WTC11 (cell line): ENCODE data around the gene ASPN. TPM values are rescaled to one million over a fixed set of nuclear protein-coding genes. Genes with fewer than 3 reads are reported as not detected.
"Not testable (repeated sequence)": the region's sequence is repeated elsewhere in the genome, so short reads cannot be mapped to it uniquely, and the experiment has no call there.

Experiments used
- ATAC-seq: fragments of 200-7000 bp; cut with Tn5 transposase; 2 replicates; pipeline ENCODE4 v1.10.0; 2021; ENCODE audit warnings: mild to moderate bottlenecking, moderate library complexity
- CTCF ChIA-PET: fragments of 300-600 bp; sonication (Branson Sonifier 250); formaldehyde crosslinking; loops from one replicate; lab custom pipeline; 2021; ENCODE audit warnings: antibody characterized with exemption; lab: Charles Lee
- POLR2A ChIA-PET: fragments of 350-600 bp; sonication (Branson Sonifier 250); formaldehyde crosslinking; loops from one replicate; lab custom pipeline; 2021; ENCODE audit warnings: antibody characterized with exemption; lab: Charles Lee
- DNase-seq: peaks from one replicate; pipeline ENCODE4 v3.0.0; 2021; ENCODE audit warnings: low spot score
- H3K27ac Mint-ChIP-seq: 2 replicates; pipeline ENCODE4 v1.8.0; 2021; ENCODE audit warnings: mixed read lengths
- H3K27me3 Mint-ChIP-seq: 2 replicates; pipeline ENCODE4 v1.8.0; 2021; ENCODE audit warnings: low read depth, mild to moderate bottlenecking, moderate library complexity, mixed read lengths
- H3K36me3 Mint-ChIP-seq: 2 replicates; pipeline ENCODE4 v1.8.0; 2021; ENCODE audit warnings: mixed read lengths
- H3K4me1 Mint-ChIP-seq: 2 replicates; pipeline ENCODE4 v1.8.0; 2022; ENCODE audit warnings: mixed read lengths
- H3K4me3 Mint-ChIP-seq: 2 replicates; pipeline ENCODE4 v1.8.0; 2021; ENCODE audit warnings: mild to moderate bottlenecking, moderate library complexity, mixed read lengths
- H3K9me3 Mint-ChIP-seq: 2 replicates; pipeline ENCODE4 v1.8.0; 2021; ENCODE audit warnings: mixed read lengths
- AFF4 ChIP-seq: sonication (generic); formaldehyde crosslinking; IDR thresholded peaks from 2 replicates; pipeline ENCODE4 v1.8.1; 2023; ENCODE audit warnings: mild to moderate bottlenecking, missing genetic modification reagents, borderline replicate concordance
- ATF1 ChIP-seq: sonication (generic); formaldehyde crosslinking; IDR thresholded peaks from 2 replicates; pipeline ENCODE4 v1.8.1; 2023; ENCODE audit warnings: mild to moderate bottlenecking, moderate library complexity, missing genetic modification reagents
- CREB1 ChIP-seq: sonication (generic); formaldehyde crosslinking; IDR thresholded peaks from 2 replicates; pipeline ENCODE4 v1.8.0; 2023; ENCODE audit warnings: mild to moderate bottlenecking, missing genetic modification reagents
- ELF4 ChIP-seq: sonication (generic); formaldehyde crosslinking; IDR thresholded peaks from 2 replicates; pipeline ENCODE4 v1.8.1; 2022; ENCODE audit warnings: low read depth, mild to moderate bottlenecking, moderate library complexity, missing genetic modification reagents
- FOXP1 ChIP-seq: sonication (generic); formaldehyde crosslinking; IDR thresholded peaks from 2 replicates; pipeline ENCODE4 v1.8.0; 2022; ENCODE audit warnings: missing genetic modification reagents, mild to moderate bottlenecking, moderate library complexity, borderline replicate concordance
- GABPB1 ChIP-seq: sonication (generic); formaldehyde crosslinking; IDR thresholded peaks from 2 replicates; pipeline ENCODE4 v1.8.1; 2023; ENCODE audit warnings: mild to moderate bottlenecking, missing genetic modification reagents
- HMGA2 ChIP-seq: fragments of 250-450 bp; sonication (Bioruptor Pico); IDR thresholded peaks from 2 replicates; pipeline ENCODE4 v1.4.0; 2021; ENCODE audit warnings: mild to moderate bottlenecking, moderate library complexity
- IRF1 ChIP-seq: sonication (generic); formaldehyde crosslinking; IDR thresholded peaks from 2 replicates; pipeline ENCODE4 v1.8.0; 2023; ENCODE audit warnings: missing genetic modification reagents
- KAT7 ChIP-seq: sonication (generic); formaldehyde crosslinking; IDR thresholded peaks from 2 replicates; pipeline ENCODE4 v1.8.1; 2023; ENCODE audit warnings: missing genetic modification reagents, mild to moderate bottlenecking, borderline replicate concordance
- MAX ChIP-seq: sonication (generic); formaldehyde crosslinking; IDR thresholded peaks from 2 replicates; pipeline ENCODE4 v1.8.0; 2022; ENCODE audit warnings: mild to moderate bottlenecking, missing genetic modification reagents
- MXD4 ChIP-seq: fragments of 250-450 bp; sonication (Bioruptor Pico); IDR thresholded peaks from 2 replicates; pipeline ENCODE4 v1.8.0; 2021; ENCODE audit warnings: mild to moderate bottlenecking, moderate library complexity, borderline replicate concordance
- NR1H2 ChIP-seq: sonication (generic); formaldehyde crosslinking; IDR thresholded peaks from 2 replicates; pipeline ENCODE4 v1.9.0; 2021; ENCODE audit warnings: mild to moderate bottlenecking, moderate library complexity, missing genetic modification reagents
- SMAD3 ChIP-seq: sonication (generic); formaldehyde crosslinking; IDR thresholded peaks from 2 replicates; pipeline ENCODE4 v1.8.0; 2022; ENCODE audit warnings: missing genetic modification reagents, mild to moderate bottlenecking, borderline replicate concordance
- SMAD4 ChIP-seq: sonication (generic); formaldehyde crosslinking; IDR thresholded peaks from 2 replicates; pipeline ENCODE4 v1.8.0; 2022; ENCODE audit warnings: mild to moderate bottlenecking, missing genetic modification reagents
- SOX15 ChIP-seq: fragments of 250-450 bp; sonication (Bioruptor Pico); IDR thresholded peaks from 2 replicates; pipeline ENCODE4 v1.9.0; 2021; ENCODE audit warnings: mild to moderate bottlenecking
- TEAD1 ChIP-seq: sonication (generic); formaldehyde crosslinking; IDR thresholded peaks from 2 replicates; pipeline ENCODE4 v1.8.0; 2022; ENCODE audit warnings: mild to moderate bottlenecking, missing genetic modification reagents
- ZBTB43 ChIP-seq: sonication (generic); formaldehyde crosslinking; IDR thresholded peaks from 2 replicates; pipeline ENCODE4 v1.8.1; 2023; ENCODE audit warnings: mild to moderate bottlenecking, missing genetic modification reagents
- ZMAT4 ChIP-seq: fragments of 250-450 bp; sonication (Bioruptor Pico); IDR thresholded peaks from 2 replicates; pipeline ENCODE4 v1.9.0; 2021; ENCODE audit warnings: mild to moderate bottlenecking
- ZNF281 ChIP-seq: sonication (generic); formaldehyde crosslinking; IDR thresholded peaks from 2 replicates; pipeline ENCODE4 v1.8.0; 2023; ENCODE audit warnings: mild to moderate bottlenecking, missing genetic modification reagents
- ZSCAN18 ChIP-seq: fragments of 250-450 bp; sonication (Bioruptor Pico); IDR thresholded peaks from 2 replicates; pipeline ENCODE4 v2.1.2; 2022; ENCODE audit warnings: mild to moderate bottlenecking, moderate library complexity
- total RNA-seq: library from RNA; stranded (reverse); gene quantifications from 3 replicates; pipeline ENCODE4 v1.2.3, GENCODE V29; 2021

The ASPN gene
- total RNA-seq, 1 experiment from 2014 or later: not detected

GRCh38 chr9:92422611-92423338 lies 59.5 kb downstream of the ASPN start (continued):
- TF ChIP-seq AFF4 (CRISPR knock-in tag): no peak
- no peak for TF ChIP-seq TEAD1 (CRISPR knock-in tag)
- no peak for TF ChIP-seq FOXP1 (CRISPR knock-in tag)

- Mint-ChIP-seq H3K4me3 (no peak overlapping the region), H3K36me3 (no peaks in the 10 kb centered on the region), H3K9me3 (peaks cover 5% of the 10 kb centered on the region), H3K27ac (no peak overlapping the region), H3K4me1 (peaks cover 6% of the 10 kb centered on the region; the same call in 1 of the 2 replicates), H3K27me3 (no peaks in the 10 kb centered on the region)
- DNase-seq: no peak
- ChIA-PET POLR2A (no interaction called here), CTCF (no interaction called here)
- TF ChIP-seq NR1H2: no peak
- no peak for TF ChIP-seq ZBTB43 (CRISPR knock-in tag)
- no peak for TF ChIP-seq CREB1
- no peak for TF ChIP-seq MAX (CRISPR knock-in tag)
- TF ChIP-seq IRF1: no peak
- TF ChIP-seq SMAD3 (CRISPR knock-in tag): no peak
- TF ChIP-seq ZMAT4 (CRISPR knock-in tag): no peak
- TF ChIP-seq MXD4 (CRISPR knock-in tag): no peak
- TF ChIP-seq ZNF281 (CRISPR knock-in tag): no peak
- TF ChIP-seq GABPB1 (CRISPR knock-in tag): no peak
- TF ChIP-seq TEAD1 (CRISPR knock-in tag): no peak
- TF ChIP-seq HMGA2: no peak
- TF ChIP-seq ATF1: no peak
- no peak for TF ChIP-seq ZSCAN18 (CRISPR knock-in tag)
- no peak for TF ChIP-seq ELF4 (CRISPR knock-in tag)
- TF ChIP-seq SOX15 (CRISPR knock-in tag): no peak
- TF ChIP-seq SMAD4 (CRISPR knock-in tag): no peak
- no peak for TF ChIP-seq KAT7 (CRISPR knock-in tag)
- ATAC-seq: no peak
Measured at GRCh38 chr9:92414566-92414965, 67.7 kb downstream of the ASPN start.

- CTCF ChIA-PET, POLR2A ChIA-PET: not testable (repeated sequence)
Measured at GRCh38 chr9:92411157-92411556, 71.1 kb downstream of the ASPN start.

More at GRCh38 chr9:92411157-92411556, 71.1 kb downstream of the ASPN start:
- not testable (repeated sequence) for H3K9me3 Mint-ChIP-seq, H3K4me1 Mint-ChIP-seq, ATAC-seq, H3K27me3 Mint-ChIP-seq, H3K36me3 Mint-ChIP-seq, H3K27ac Mint-ChIP-seq, DNase-seq, H3K4me3 Mint-ChIP-seq
